Smooth muscle cell (in vitro differentiated cells): ENCODE data around the gene EFEMP1. TPM values are rescaled to one million over a fixed set of nuclear protein-coding genes. Genes with fewer than 3 reads are reported as not detected.

ENCODE experiments used
- DNase-seq: peaks from one replicate; lab custom pipeline; 2025; ENCODE audit not compliant: unreplicated experiment; lab: John Stamatoyannopoulos, UW
- H2AFZ ChIP-seq: fragments of 200-600 bp; sonication (generic); 2 replicates; pipeline ENCODE4 v1.6.0; 2016; ENCODE audit warnings: antibody characterized with exemption, low read depth, mild to moderate bottlenecking
- H3F3A ChIP-seq: fragments of 200-600 bp; sonication (generic); 2 replicates; pipeline ENCODE4 v1.6.0; 2017; ENCODE audit warnings: antibody characterized with exemption, low read depth
- H3K27ac ChIP-seq: fragments of 200-600 bp; sonication (generic); 2 replicates; pipeline ENCODE4 v1.5.1; 2016; ENCODE audit warnings: low read depth, mild to moderate bottlenecking
- H3K27me3 ChIP-seq: fragments of 200-600 bp; sonication (generic); 2 replicates; pipeline ENCODE4 v1.6.1; 2016; ENCODE audit warnings: low read depth, mild to moderate bottlenecking
- H3K36me3 ChIP-seq: fragments of 200-600 bp; sonication (generic); 2 replicates; pipeline ENCODE4 v1.5.1; 2016; ENCODE audit warnings: low read depth
- H3K4me1 ChIP-seq: fragments of 200-600 bp; sonication (generic); 2 replicates; pipeline ENCODE4 v1.5.1; 2016; ENCODE audit warnings: low read depth
- H3K4me2 ChIP-seq: fragments of 200-600 bp; sonication (generic); 2 replicates; pipeline ENCODE4 v1.6.0; 2016; ENCODE audit warnings: mild to moderate bottlenecking
- H3K4me3 ChIP-seq: fragments of 200-600 bp; sonication (generic); 2 replicates; pipeline ENCODE4 v1.5.1; 2016; ENCODE audit warnings: mild to moderate bottlenecking
- H3K79me2 ChIP-seq: fragments of 200-600 bp; sonication (generic); 2 replicates; pipeline ENCODE4 v1.6.0; 2016; ENCODE audit warnings: low read depth, mild to moderate bottlenecking
- H3K9ac ChIP-seq: fragments of 200-600 bp; sonication (generic); 2 replicates; pipeline ENCODE4 v1.6.0; 2016; ENCODE audit warnings: low read depth
- H3K9me3 ChIP-seq: fragments of 200-600 bp; sonication (generic); replicated peaks from 2 replicates; pipeline ENCODE4 v1.5.1; 2016; ENCODE audit warnings: low read depth
- H4K20me1 ChIP-seq: fragments of 200-600 bp; sonication (generic); 2 replicates; pipeline ENCODE4 v1.6.0; 2016; ENCODE audit warnings: low read depth
- WGBS: methylation state at CpG from one replicate; pipeline ENCODE4 v1.1.7; 2016; ENCODE audit warnings: low lambda C conversion rate; 5-methylcytosine and 5-hydroxymethylcytosine counted together
- polyA plus RNA-seq: library from polyadenylated mRNA; unstranded; fragments of >200 nt; fragmentation: Nextera tagmentation; extraction: Ambion mirVana; gene quantifications from 2 replicates; pipeline ENCODE4 v1.2.1, GENCODE V29; 2016
- total RNA-seq: library from RNA; depleted of rRNA; stranded (reverse); fragments of >200 nt; gene quantifications from 2 replicates; pipeline ENCODE4 v1.2.3, GENCODE V29; 2014
- TF ChIP-seq, protein P1 (sequence below): fragments of 200-600 bp; sonication (generic); IDR thresholded peaks from 2 replicates; pipeline ENCODE4 v1.5.1; 2017; ENCODE audit warnings: borderline replicate concordance, mild to moderate bottlenecking, antibody characterized with exemption; ENCODE audit not compliant: insufficient read depth, poor library complexity, severe bottlenecking

EFEMP1 gene
- total and polyA plus RNA-seq, 2 experiments from 2014 or later, result 19.2 to 28.3 TPM

DNA sequence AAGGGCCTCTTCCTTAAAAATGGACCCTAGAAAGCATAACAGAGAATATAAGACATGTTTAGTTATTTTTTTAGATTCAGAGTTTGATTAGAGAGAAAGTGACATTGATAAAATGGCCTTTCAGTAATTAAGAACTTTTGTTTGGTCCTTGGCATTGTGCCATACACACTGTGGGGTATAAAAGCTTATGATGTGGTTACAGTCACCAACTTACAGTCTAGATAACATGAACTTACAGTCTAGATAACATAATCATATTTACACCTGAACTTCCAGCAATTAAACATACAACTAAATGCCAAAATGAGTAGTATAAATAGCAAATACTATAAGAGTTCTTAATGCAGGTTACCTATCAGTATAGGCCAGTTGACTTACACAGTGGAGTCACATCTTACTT is 25.6 kb upstream of the EFEMP1 start:
- no peaks in the 10 kb centered on the region for H3K36me3 ChIP-seq
- H3K4me1 ChIP-seq, result no peaks in the 10 kb centered on the region
- H3K4me2 ChIP-seq, result peak overlapping the region; percentile 22
- H3K9ac ChIP-seq, result no peak overlapping the region
- TF ChIP-seq, protein P1, sequence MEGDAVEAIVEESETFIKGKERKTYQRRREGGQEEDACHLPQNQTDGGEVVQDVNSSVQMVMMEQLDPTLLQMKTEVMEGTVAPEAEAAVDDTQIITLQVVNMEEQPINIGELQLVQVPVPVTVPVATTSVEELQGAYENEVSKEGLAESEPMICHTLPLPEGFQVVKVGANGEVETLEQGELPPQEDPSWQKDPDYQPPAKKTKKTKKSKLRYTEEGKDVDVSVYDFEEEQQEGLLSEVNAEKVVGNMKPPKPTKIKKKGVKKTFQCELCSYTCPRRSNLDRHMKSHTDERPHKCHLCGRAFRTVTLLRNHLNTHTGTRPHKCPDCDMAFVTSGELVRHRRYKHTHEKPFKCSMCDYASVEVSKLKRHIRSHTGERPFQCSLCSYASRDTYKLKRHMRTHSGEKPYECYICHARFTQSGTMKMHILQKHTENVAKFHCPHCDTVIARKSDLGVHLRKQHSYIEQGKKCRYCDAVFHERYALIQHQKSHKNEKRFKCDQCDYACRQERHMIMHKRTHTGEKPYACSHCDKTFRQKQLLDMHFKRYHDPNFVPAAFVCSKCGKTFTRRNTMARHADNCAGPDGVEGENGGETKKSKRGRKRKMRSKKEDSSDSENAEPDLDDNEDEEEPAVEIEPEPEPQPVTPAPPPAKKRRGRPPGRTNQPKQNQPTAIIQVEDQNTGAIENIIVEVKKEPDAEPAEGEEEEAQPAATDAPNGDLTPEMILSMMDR, result no peak
- no peaks in the 10 kb centered on the region for H3F3A ChIP-seq
- no peak overlapping the region for H2AFZ ChIP-seq
- no peak overlapping the region for H3K4me3 ChIP-seq
- DNase-seq, result no peak
- H3K79me2 ChIP-seq, result no peaks in the 10 kb centered on the region
- H3K27me3 ChIP-seq, result peaks cover 10% of the 10 kb centered on the region
- H3K9me3 ChIP-seq, result no peaks in the 10 kb centered on the region
- no peaks in the 10 kb centered on the region for H4K20me1 ChIP-seq
- H3K27ac ChIP-seq, result no peak overlapping the region

DNA sequence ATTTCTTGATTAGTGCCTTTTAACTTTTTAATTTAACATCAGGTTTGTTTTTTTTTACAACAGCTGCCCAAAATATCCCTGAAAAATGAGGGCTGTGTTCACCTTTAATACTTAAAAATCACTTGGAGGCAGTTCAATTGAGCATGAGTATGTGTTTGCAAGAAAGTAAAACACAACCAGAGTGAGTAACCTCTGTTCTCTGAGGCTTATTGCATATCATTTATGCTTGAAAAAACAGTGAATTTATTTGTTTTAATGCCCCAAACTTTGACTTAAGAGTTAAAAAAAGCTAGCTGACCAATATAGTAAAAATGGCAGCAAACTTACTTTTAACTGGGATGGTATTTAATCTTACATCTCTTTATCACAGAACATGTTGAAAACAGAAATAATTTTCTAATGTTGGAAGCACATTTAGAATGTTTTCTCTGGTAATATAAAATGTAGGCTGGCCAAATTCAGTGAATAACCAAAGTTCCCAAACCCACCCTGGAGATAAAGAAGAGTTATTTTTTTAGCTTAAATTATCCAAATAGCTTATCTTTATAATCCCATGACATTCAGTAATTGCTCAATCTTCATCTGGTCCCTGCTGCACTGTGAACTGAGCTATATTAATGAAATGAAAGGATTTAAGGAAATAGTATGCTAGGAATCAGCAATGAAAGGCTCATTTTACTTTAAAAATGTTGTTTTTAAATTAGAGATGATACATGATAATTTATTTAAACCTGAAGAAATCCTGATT is 24.8 kb upstream of the EFEMP1 start:
- Histone ChIP-seq H3K9me3 (no peaks in the 10 kb centered on the region), H3K36me3 (no peaks in the 10 kb centered on the region), H3K4me1 (no peaks in the 10 kb centered on the region), H3K4me3 (no peak overlapping the region), H3K79me2 (no peaks in the 10 kb centered on the region), H3K27me3 (peaks cover 10% of the 10 kb centered on the region), H3K9ac (no peak overlapping the region), H3F3A (no peaks in the 10 kb centered on the region), H3K27ac (no peak overlapping the region), H4K20me1 (no peaks in the 10 kb centered on the region), H3K4me2 (peak overlapping the region; percentile 22), H2AFZ (no peak overlapping the region)
- TF ChIP-seq, protein P1, result no peak
- no peak for DNase-seq

DNA sequence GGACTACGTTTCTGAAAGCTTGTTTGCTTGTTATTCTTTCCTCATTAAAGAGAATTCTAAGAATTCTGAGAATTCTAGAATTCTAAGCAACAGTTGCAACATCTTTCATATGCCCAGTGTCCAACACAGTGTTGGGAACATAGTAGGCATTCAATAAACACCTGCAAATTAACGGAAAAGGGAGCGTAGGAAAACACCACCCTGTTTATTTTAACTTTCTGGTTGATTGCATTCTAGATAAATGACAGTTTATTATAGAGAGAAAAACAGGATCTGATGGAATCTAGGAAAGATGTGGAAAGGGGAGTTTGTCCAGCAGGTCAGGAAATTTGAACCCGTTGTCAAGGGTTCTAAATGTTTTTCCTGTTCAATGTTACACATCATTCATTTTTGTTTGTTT is 24.2 kb upstream of the EFEMP1 start:
- WGBS, result 76% methylated on average over 4 of the region's 4 CpGs
- no peak overlapping the region for H2AFZ ChIP-seq
- H4K20me1 ChIP-seq, result no peaks in the 10 kb centered on the region
- H3K79me2 ChIP-seq, result no peaks in the 10 kb centered on the region
- peaks cover 8% of the 10 kb centered on the region for H3K27me3 ChIP-seq
- DNase-seq, result no peak
- no peak overlapping the region for H3K4me3 ChIP-seq
- no peaks in the 10 kb centered on the region for H3F3A ChIP-seq
- H3K4me1 ChIP-seq, result no peaks in the 10 kb centered on the region
- no peak overlapping the region for H3K9ac ChIP-seq
- no peak overlapping the region for H3K27ac ChIP-seq
- H3K9me3 ChIP-seq, result no peaks in the 10 kb centered on the region
- TF ChIP-seq, protein P1, result no peak
- H3K4me2 ChIP-seq, result no peak overlapping the region
- no peaks in the 10 kb centered on the region for H3K36me3 ChIP-seq

DNA sequence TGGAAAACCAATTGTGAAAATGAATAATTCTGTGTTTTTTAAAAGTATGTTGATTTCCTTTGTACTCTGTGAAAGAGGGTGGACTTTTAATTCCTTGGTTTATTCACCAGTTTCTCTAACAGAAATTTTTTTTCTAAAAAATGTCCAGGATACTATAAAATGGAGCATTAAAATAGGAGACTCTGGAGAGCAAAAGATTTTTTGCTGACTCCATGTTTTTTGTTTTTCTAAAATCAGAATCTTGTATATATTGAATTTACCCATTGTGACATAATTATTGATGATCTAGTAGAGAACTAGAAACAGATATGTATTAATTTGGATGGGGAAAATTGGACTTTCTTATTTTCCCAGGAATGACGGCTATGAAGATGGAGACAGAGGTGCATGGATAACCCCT is 23.2 kb upstream of the EFEMP1 start:
- Histone ChIP-seq H3K4me2 (no peak overlapping the region), H3K36me3 (no peaks in the 10 kb centered on the region), H3F3A (no peaks in the 10 kb centered on the region), H2AFZ (no peak overlapping the region), H3K27me3 (no peaks in the 10 kb centered on the region), H4K20me1 (no peaks in the 10 kb centered on the region), H3K27ac (no peak overlapping the region), H3K79me2 (no peaks in the 10 kb centered on the region), H3K9me3 (no peaks in the 10 kb centered on the region), H3K4me3 (no peak overlapping the region), H3K9ac (no peak overlapping the region), H3K4me1 (no peaks in the 10 kb centered on the region)
- no peak for DNase-seq
- TF ChIP-seq, protein P1, result no peak
- WGBS, result 52% methylated on average over 1 of the region's 1 CpG
